Common myeloid progenitor, CD34-positive (primary cell): ENCODE data around the gene ZNF699.
"Not testable (repeated sequence)": the region's sequence is repeated elsewhere in the genome, so short reads cannot be mapped to it uniquely, and the experiment has no call there.

Experiments
- CTCF ChIA-PET: fragments of 350-600 bp; sonication (Branson Sonifier 250); formaldehyde crosslinking; loops from one replicate; lab custom pipeline; 2021; ENCODE audit warnings: antibody characterized with exemption; lab: Charles Lee
- POLR2A ChIA-PET: fragments of 350-600 bp; sonication (Branson Sonifier 250); formaldehyde crosslinking; loops from one replicate; lab custom pipeline; 2021; ENCODE audit warnings: antibody characterized with exemption; lab: Charles Lee
- DNase-seq, 3 donors: peaks; one replicate each; pipeline versions ENCODE4 v3.0.0 to v3.0.0-alpha.2; 2013
- H3K27ac ChIP-seq, 2 experiments: 1 replicate in 1 of 2; 2 replicates in 1 of 2; pipeline ENCODE4 v1.7.0; 2013; ENCODE audit warnings: inconsistent platforms in 2 of 2, low read length in 2 of 2, mild to moderate bottlenecking in 2 of 2, low read depth in 1 of 2, moderate library complexity in 1 of 2; ENCODE audit not compliant: severe bottlenecking in 2 of 2, insufficient read depth in 1 of 2, poor library complexity in 1 of 2
- H3K27me3 ChIP-seq, 5 experiments: replicated peaks in 2 of 5; 1 replicate in 3 of 5; 2 replicates in 2 of 5; pipeline versions ENCODE4 v1.6.1 to v1.7.0; 2013; ENCODE audit warnings: low read length in 4 of 5, mild to moderate bottlenecking in 2 of 5, moderate library complexity in 2 of 5, inconsistent platforms in 1 of 5; ENCODE audit not compliant: insufficient read depth in 5 of 5, control insufficient read depth in 4 of 5
- H3K36me3 ChIP-seq, 4 experiments: 1 replicate in 2 of 4; 2 replicates in 2 of 4; pipeline versions ENCODE4 v1.6.1 to v1.7.0; 2013; ENCODE audit warnings: low read length in 3 of 4, control low read depth in 1 of 4, mild to moderate bottlenecking in 1 of 4; ENCODE audit not compliant: control insufficient read depth in 4 of 4, insufficient read depth in 4 of 4
- H3K4me1 ChIP-seq, 4 experiments: 1 replicate in 3 of 4; 2 replicates in 1 of 4; pipeline versions ENCODE4 v1.6.1 to v1.7.1; 2013; ENCODE audit warnings: low read length in 3 of 4, mild to moderate bottlenecking in 3 of 4, control low read depth in 1 of 4, inconsistent platforms in 1 of 4, moderate library complexity in 1 of 4; ENCODE audit not compliant: control insufficient read depth in 4 of 4, insufficient read depth in 4 of 4; ENCODE audit errors: control extremely low read depth in 1 of 4
- H3K4me3 ChIP-seq, 7 experiments: 1 replicate in 4 of 7; 2 replicates in 3 of 7; pipeline versions ENCODE4 v1.5.1 to v1.7.0; 2013; ENCODE audit warnings: mild to moderate bottlenecking in 7 of 7, low read length in 6 of 7, moderate library complexity in 6 of 7, inconsistent platforms in 2 of 7, low read depth in 2 of 7, control low read depth in 1 of 7; ENCODE audit not compliant: insufficient read depth in 4 of 7, control insufficient read depth in 1 of 7; ENCODE audit errors: extremely low read depth in 1 of 7
- H3K9me3 ChIP-seq, 5 experiments: 1 replicate in 4 of 5; 2 replicates in 1 of 5; pipeline versions ENCODE4 v1.6.1 to v1.7.1; 2013; ENCODE audit warnings: low read length in 4 of 5, mild to moderate bottlenecking in 2 of 5, inconsistent platforms in 1 of 5, low read depth in 1 of 5, moderate library complexity in 1 of 5; ENCODE audit not compliant: control insufficient read depth in 4 of 5, insufficient read depth in 2 of 5; ENCODE audit errors: control extremely low read depth in 1 of 5
- WGBS: methylation state at CpG from one replicate; pipeline ENCODE4 v1.1.5; 2013; ENCODE audit not compliant: insufficient coverage; 5-methylcytosine and 5-hydroxymethylcytosine counted together

Gene ZNF699

DNA sequence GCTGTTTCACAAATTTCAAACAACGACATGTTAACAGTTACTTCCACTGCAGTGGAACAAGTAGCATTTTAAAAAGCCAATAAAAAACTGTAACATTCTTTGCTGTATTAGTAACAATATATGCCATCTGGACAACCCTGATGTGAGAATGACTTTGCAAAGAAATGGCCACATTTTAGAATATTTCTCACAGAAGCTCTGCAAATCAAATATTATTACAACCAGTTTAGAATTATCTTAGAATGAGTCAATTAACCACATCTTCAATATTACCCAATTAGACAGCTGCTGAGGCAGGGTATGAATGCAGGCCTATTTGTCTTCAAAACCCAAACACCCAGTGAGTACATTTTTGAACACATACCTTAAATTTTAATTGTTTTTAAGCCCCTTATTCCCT lies 3.2 kb downstream of the ZNF699 start:
- H3K27me3 ChIP-seq = no peaks in the 10 kb centered on the region
- no peak overlapping the region for H3K27ac ChIP-seq
- peaks cover 0 to 24% (median 17%) of the 10 kb centered on the region in 5 experiments for H3K9me3 ChIP-seq
- ChIA-PET CTCF (no interaction called here), POLR2A (no interaction called here)
- peaks cover 8 to 34% (median 24%) of the 10 kb centered on the region in 4 experiments for H3K36me3 ChIP-seq
- no CpG with 5 or more reads among the region's 1 CpG for WGBS
- peaks cover 4 to 11% (median 7%) of the 10 kb centered on the region in 4 experiments for H3K4me1 ChIP-seq
- H3K4me3 ChIP-seq = no peak overlapping the region
- no peak for DNase-seq

DNA sequence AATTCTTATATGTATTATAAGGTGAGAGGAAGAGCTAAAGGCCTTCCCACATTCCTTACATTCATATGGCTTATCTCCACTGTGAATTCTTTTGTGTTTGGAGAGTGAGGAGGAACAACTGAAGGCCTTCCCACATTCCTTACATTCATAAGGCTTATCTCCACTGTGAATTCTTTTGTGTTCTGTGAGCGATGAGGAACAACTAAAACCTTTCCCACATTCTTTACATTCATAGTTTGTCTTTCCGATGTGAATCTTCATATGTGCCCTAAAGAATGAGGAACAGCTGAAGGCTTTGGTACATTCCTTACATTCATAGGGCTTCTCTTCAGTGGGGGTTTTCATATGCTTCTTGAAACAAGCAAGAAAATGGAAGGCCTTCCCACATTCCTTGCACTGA lies 13.3 kb downstream of the ZNF699 start:
- no peak for DNase-seq
- H3K9me3 ChIP-seq = peaks cover 25 to 89% (median 58%) of the 10 kb centered on the region in 5 experiments
- H3K4me3 ChIP-seq = no peak overlapping the region
- H3K27ac ChIP-seq = no peak overlapping the region
- no peaks in the 10 kb centered on the region for H3K4me1 ChIP-seq
- peaks cover 24 to 70% (median 33%) of the 10 kb centered on the region in 4 experiments for H3K36me3 ChIP-seq
- ChIA-PET POLR2A (no interaction called here), CTCF (no interaction called here)
- no peaks in the 10 kb centered on the region for H3K27me3 ChIP-seq
- 100% methylated on average over 2 of the region's 2 CpGs for whole genome bisulfite sequencing

DNA sequence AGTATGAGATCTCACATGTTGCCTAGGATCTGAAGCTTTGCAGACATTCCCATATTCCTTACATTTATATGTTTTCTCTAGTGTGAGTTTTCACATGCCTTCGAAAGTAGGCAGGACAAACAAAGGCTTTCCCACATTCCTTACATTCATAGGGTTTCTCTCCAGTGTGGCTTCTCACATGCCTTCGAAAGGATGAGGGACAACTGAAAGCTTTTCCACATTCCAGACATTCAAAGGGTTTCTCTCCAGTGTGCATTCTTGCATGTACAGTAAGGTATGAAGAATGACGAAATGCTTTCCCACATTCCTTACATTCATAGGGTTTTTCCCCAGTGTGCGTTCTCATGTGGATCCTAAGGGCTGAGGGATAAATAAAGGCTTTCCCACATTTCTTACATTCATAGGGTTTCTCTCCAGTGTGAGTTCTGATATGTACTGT lies 14.2 kb downstream of the ZNF699 start:
- Histone ChIP-seq H3K4me3 (peak overlapping the region in 1 of 7 experiments; percentile 1), H3K27me3 (no peaks in the 10 kb centered on the region), H3K4me1 (no peaks in the 10 kb centered on the region), H3K36me3 (peaks cover 19 to 61% (median 29%) of the 10 kb centered on the region in 4 experiments), H3K27ac (no peak overlapping the region), H3K9me3 (peaks cover 30 to 81% (median 53%) of the 10 kb centered on the region in 5 experiments)
- no peak for DNase-seq
- ChIA-PET POLR2A (no interaction called here), CTCF (no interaction called here)
- 96% methylated on average over 2 of the region's 4 CpGs for WGBS

DNA sequence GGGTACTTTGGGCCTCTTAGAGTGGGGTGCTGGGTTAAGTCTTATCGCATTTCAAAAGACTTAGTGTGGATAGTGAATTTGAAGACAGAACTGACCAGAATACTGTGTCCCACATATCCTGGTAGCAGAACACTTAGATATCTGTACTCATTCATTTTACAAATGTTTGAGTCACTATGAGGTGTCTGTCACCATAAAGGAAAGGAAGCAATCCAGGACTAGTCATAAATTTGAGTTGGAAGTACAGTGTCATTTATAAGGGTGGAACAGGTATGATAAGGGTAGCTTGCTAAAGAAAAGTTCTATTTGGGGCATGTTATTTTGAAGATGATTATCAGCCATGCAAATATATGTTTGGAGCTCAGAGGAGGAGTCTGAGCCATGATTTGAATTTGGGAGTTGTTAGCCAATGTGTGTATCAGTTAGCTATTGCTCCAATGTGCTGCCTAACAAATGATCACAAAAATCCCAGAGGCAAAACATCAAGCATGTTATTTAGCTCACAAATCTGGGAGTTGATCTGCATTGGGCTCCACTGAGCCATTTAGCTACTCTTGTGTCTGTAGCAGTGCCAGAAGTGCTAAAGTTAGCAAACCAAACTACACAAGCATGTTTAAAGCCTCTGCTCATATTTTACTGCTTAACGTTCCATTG lies 20.3 kb downstream of the ZNF699 start:
- peaks cover 0 to 16% (median 5%) of the 10 kb centered on the region in 4 experiments for H3K36me3 ChIP-seq
- DNase-seq = no peak
- no CpG with 5 or more reads among the region's 2 CpGs for WGBS
- no peak overlapping the region for H3K4me3 ChIP-seq
- ChIA-PET CTCF (interaction anchor here (1.5 kb wide), 1 partner anchor 84 kb away, joined by 3 read pairs; no protein-coding TSS in a partner anchor), POLR2A (no interaction called here)
- no peaks in the 10 kb centered on the region for H3K4me1 ChIP-seq
- H3K27ac ChIP-seq = no peak overlapping the region
- peaks cover 10 to 52% (median 24%) of the 10 kb centered on the region in 5 experiments for H3K9me3 ChIP-seq
- H3K27me3 ChIP-seq = no peaks in the 10 kb centered on the region

DNA sequence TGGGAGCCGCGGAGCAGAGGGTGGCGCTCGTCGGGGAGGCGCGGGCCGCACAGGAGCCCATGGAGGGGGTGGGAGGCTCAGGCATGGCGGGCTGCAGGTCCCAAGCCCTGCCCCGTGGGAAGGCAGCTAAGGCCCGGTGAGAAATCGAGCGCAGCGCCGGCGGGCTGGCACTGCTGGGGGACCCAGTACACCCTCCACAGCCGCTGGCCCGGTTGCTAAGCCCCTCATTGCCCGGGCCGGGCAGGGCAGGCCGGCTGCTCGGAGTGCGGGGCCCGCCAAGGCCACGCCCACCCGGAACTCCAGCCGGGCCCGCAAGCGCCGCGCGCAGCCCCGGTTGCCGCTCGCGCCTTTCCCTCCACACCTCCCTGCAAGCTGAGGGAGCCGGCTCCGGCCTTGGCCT lies 26.2 kb downstream of the ZNF699 start:
- Histone ChIP-seq H3K4me3 (peak overlapping the region in 4 of 7 experiments; percentile 13 to 63 (median 46)), H3K9me3 (peaks cover 0 to 20% (median 12%) of the 10 kb centered on the region in 5 experiments)
- peak; percentile 29 to 70 (median 49) for DNase-seq
- H3K27ac ChIP-seq, CTCF ChIA-PET, H3K27me3 ChIP-seq, H3K4me1 ChIP-seq, POLR2A ChIA-PET, H3K36me3 ChIP-seq: not testable (repeated sequence)
- WGBS = 10% methylated on average over 7 of the region's 38 CpGs

DNA sequence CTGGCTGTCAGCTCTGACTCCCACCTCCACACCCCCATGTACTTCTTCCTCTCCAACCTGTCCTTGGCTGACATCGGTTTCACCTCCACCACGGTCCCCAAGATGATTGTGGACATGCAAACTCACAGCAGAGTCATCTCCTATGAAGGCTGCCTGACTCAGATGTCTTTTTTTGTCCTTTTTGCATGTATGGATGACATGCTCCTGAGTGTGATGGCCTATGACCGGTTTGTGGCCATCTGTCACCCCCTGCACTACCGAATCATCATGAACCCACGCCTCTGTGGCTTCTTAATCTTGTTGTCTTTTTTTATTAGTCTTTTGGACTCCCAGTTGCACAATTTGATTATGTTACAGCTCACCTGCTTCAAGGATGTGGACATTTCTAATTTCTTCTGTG lies 58.4 kb downstream of the ZNF699 start:
- DNase-seq = no peak
- H3K4me1 ChIP-seq = no peaks in the 10 kb centered on the region
- H3K27me3 ChIP-seq = no peaks in the 10 kb centered on the region
- POLR2A ChIA-PET = no interaction called here
- 96% methylated on average over 4 of the region's 5 CpGs for WGBS
- H3K36me3 ChIP-seq = no peaks in the 10 kb centered on the region
- H3K9me3 ChIP-seq = peaks cover 0 to 3% (median 3%) of the 10 kb centered on the region in 5 experiments
- CTCF ChIA-PET = no interaction called here
- no peak overlapping the region for H3K27ac ChIP-seq
- no peak overlapping the region for H3K4me3 ChIP-seq

DNA sequence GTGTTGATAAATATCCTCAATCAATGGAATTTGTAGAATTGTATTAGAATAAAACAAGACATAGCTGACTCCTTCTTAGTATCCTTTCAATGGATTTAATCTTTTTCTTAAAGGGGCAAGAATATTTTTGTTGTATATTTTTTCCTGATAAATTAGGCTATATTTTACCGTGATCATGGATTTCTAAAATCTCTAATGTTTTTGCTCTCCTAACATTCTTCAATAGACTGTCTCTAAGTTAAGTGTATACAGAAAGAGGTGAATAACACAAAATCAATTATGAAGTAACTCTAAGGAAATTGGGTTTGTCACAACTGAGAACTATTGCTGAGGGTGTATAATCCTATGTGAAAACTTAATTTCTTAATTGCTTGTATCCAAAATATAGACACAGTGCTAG lies 59.0 kb downstream of the ZNF699 start, which contains the start of gene OR7E24:
TSS of gene OR7E24 (plus strand) at position 301 of the 400 bp plus-strand sequence. CDS start 114 bp downstream, outside the sequence.
- no CpG with 5 or more reads among the region's 1 CpG for WGBS
- Histone ChIP-seq H3K27ac (no peak within 1 kb of the TSS), H3K9me3 (peaks cover 0 to 3% (median 0%) of the 10 kb centered on the region in 5 experiments), H3K4me3 (no peak within 1 kb of the TSS), H3K4me1 (no peaks in the 10 kb centered on the region), H3K36me3 (no peaks in the 10 kb centered on the region), H3K27me3 (no peaks in the 10 kb centered on the region)
- ChIA-PET CTCF (no interaction called here), POLR2A (no interaction called here)
- DNase-seq = no peak
